Gastroesophageal sphincter (tissue), 3 donors: ENCODE results near the gene CPAMD8.

ENCODE experiments used
- CTCF ChIP-seq, 4 experiments: fragments of 200-600 bp in 2 of 4; fragments of 450-650 bp in 2 of 4; sonication (generic) in 1 of 4; IDR thresholded peaks; one replicate each; pipeline ENCODE4 v1.5.1; 2017 to 2019; ENCODE audit warnings: antibody characterized with exemption in 4 of 4, mild to moderate bottlenecking in 2 of 4, moderate library complexity in 2 of 4
- POLR2A ChIP-seq, 2 donors: fragments of 450-650 bp; IDR thresholded peaks; one replicate each; pipeline ENCODE4 v1.6.1; 2017; ENCODE audit warnings: antibody characterized with exemption in 2 of 2, mild to moderate bottlenecking in 2 of 2, moderate library complexity in 1 of 2

DNA sequence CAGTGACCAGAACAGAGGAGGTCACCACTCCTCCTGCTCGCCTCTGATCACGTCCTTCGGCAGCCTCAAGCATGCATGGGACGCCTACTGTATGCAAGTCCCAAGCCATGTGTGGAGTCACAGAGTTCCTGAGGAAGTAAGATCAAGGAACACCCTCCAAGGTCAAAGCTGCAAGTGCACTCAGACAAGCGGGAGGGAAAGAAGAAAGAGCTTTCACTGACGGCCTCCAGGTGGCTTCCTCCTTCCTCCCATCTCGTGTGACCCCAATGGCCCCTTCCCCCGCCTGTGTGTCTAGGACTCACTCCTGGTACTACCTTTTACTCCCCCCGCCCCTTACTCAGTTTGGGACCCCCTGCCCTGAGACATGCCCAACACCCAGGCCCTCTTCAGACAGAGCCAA is 42.6 kb upstream of the CPAMD8 start:
- no peak for TF ChIP-seq CTCF (IDR thresholded peaks at IDR 0.05)
- no peak for TF ChIP-seq POLR2A (IDR thresholded peaks at IDR 0.05)
